GM10266 (cell line): ENCODE measurements around the gene PIGR.

Experiments used
- DNase-seq: peaks from one replicate; pipeline ENCODE4 v3.0.0; 2012; ENCODE audit errors: extremely low spot score
- CTCF ChIP-seq: IDR thresholded peaks from 2 replicates; pipeline ENCODE4 v1.5.1; 2012; ENCODE audit warnings: mild to moderate bottlenecking, low read depth; ENCODE audit not compliant: control insufficient read depth, insufficient read depth; ENCODE audit errors: missing control alignments

Gene PIGR

GRCh38 chr1:206969090-206969489, 22.8 kb upstream of the PIGR start:
- no peak for DNase-seq
- TF ChIP-seq CTCF, result no peak

- no peak for TF ChIP-seq CTCF
- DNase-seq, result no peak
These were observed 21.0 kb upstream of the PIGR start for GRCh38 chr1:206967096-206967849.

- no peak for DNase-seq
- no peak for TF ChIP-seq CTCF
These were observed 19.5 kb upstream of the PIGR start for GRCh38 chr1:206965781-206966180.

GRCh38 chr1:206963740-206964139, 17.5 kb upstream of the PIGR start:
- no peak for DNase-seq
- TF ChIP-seq CTCF, result no peak

- TF ChIP-seq CTCF, result no peak
- DNase-seq, result no peak
These were observed 16.9 kb upstream of the PIGR start for GRCh38 chr1:206963119-206963712.

- no peak for TF ChIP-seq CTCF
- DNase-seq, result no peak
These were observed 16.0 kb upstream of the PIGR start for GRCh38 chr1:206962272-206962671.

GRCh38 chr1:206961668-206962067, 15.4 kb upstream of the PIGR start:
- no peak for TF ChIP-seq CTCF
- no peak for DNase-seq
